ENCODE results near the gene GDPD4.

The GDPD4 gene

GRCh38 chr11:77202941-77203900 is 98.3 kb downstream of the GDPD4 start:
- DNase-seq (ENCODE audit: low read depth), result peak; percentile 19
- no peak overlapping the region for H3K4me3 ChIP-seq (ENCODE audit: low read depth, low read length)
- TF ChIP-seq CTCF (IDR thresholded peaks at IDR 0.05; ENCODE audit: low read depth, low read length) (no peak), MYC (IDR thresholded peaks at IDR 0.05; ENCODE audit: low read depth, low read length) (no peak), POLR2A (IDR thresholded peaks at IDR 0.05; ENCODE audit: extremely low read depth, insufficient read length) (no peak), MAX (IDR thresholded peaks at IDR 0.05; ENCODE audit: low read depth, low read length) (no peak)

DNA sequence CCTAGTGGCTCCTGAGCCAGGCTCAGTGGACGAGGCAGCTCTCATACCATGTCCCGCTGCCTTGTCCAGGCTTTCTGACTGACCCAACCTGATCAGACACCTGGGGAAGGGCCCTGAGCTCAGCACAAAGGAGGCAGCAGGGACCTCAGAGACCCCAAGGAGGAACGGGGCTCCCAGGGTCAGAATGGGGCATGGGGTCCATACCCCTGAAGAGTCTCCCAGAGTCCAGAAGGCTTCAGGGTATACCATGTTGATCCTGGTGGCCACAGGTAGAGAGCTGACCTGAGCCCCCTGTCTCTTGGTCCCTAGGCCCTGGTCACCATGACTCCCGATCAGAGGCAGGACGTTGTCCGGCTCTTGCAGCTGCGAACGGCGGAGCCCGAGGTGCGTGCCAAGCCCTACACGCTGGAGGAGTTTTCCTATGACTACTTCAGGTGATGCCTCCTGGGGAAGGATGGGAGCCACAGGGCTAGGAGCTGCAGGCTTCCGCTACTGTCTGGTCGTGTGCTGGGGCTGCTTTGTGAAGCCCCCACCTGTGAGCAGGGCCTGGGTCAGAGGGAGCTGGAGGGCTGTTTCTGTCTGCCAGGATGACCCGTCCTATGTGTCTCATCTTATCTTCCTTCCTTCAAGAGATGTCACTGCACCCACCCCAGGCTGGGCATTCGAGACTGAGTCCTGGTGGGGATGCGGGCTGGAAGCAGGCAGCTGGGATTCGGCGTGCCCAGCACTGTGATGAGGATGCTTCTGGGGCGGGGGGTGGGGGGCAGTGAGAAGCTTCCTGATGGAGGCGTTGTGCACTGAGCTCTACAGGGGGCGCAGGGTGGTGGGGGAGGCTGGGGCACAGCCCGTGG is 99.3 kb downstream of the GDPD4 start:
- TF ChIP-seq MYC (IDR thresholded peaks at IDR 0.05; ENCODE audit: low read depth, low read length), result no peak
- no peak for TF ChIP-seq MAX (IDR thresholded peaks at IDR 0.05; ENCODE audit: low read depth, low read length)
- TF ChIP-seq CTCF (IDR thresholded peaks at IDR 0.05; ENCODE audit: low read depth, low read length), result no peak
- no peak for TF ChIP-seq POLR2A (IDR thresholded peaks at IDR 0.05; ENCODE audit: extremely low read depth, insufficient read length)
- H3K4me3 ChIP-seq (ENCODE audit: low read depth, low read length), result no peak overlapping the region
- no peak for DNase-seq (ENCODE audit: low read depth)

- TF ChIP-seq POLR2A (IDR thresholded peaks at IDR 0.05; ENCODE audit: extremely low read depth, insufficient read length) (no peak), CTCF (IDR thresholded peaks at IDR 0.05; ENCODE audit: low read depth, low read length) (no peak), MAX (IDR thresholded peaks at IDR 0.05; ENCODE audit: low read depth, low read length) (no peak), MYC (IDR thresholded peaks at IDR 0.05; ENCODE audit: low read depth, low read length) (no peak)
- DNase-seq (ENCODE audit: low read depth), result no peak
Measured at GRCh38 chr11:77201370-77201769, 100.1 kb downstream of the GDPD4 start.

GRCh38 chr11:77200351-77201268 is 100.9 kb downstream of the GDPD4 start:
- no peak for DNase-seq (ENCODE audit: low read depth)
- H3K4me3 ChIP-seq (ENCODE audit: low read depth, low read length), result no peak overlapping the region
- TF ChIP-seq MYC (IDR thresholded peaks at IDR 0.05; ENCODE audit: low read depth, low read length) (no peak), POLR2A (IDR thresholded peaks at IDR 0.05; ENCODE audit: extremely low read depth, insufficient read length) (no peak), MAX (IDR thresholded peaks at IDR 0.05; ENCODE audit: low read depth, low read length) (no peak), CTCF (IDR thresholded peaks at IDR 0.05; ENCODE audit: low read depth, low read length) (no peak)

More at GRCh38 chr11:77201370-77201769, 100.1 kb downstream of the GDPD4 start:
- H3K4me3 ChIP-seq (ENCODE audit: low read depth, low read length), result no peak overlapping the region

All from NB4 (cell line).